Common myeloid progenitor, CD34-positive (primary cell): ENCODE data around the gene DDX17.

Experiments used
- CTCF ChIA-PET: fragments of 350-600 bp; sonication (Branson Sonifier 250); formaldehyde crosslinking; loops from one replicate; lab custom pipeline; 2021; ENCODE audit warnings: antibody characterized with exemption; lab: Charles Lee
- POLR2A ChIA-PET: fragments of 350-600 bp; sonication (Branson Sonifier 250); formaldehyde crosslinking; loops from one replicate; lab custom pipeline; 2021; ENCODE audit warnings: antibody characterized with exemption; lab: Charles Lee
- DNase-seq, 3 donors: peaks; one replicate each; pipeline versions ENCODE4 v3.0.0 to v3.0.0-alpha.2; 2013
- H3K27ac ChIP-seq, 2 experiments: 1 replicate in 1 of 2; 2 replicates in 1 of 2; pipeline ENCODE4 v1.7.0; 2013; ENCODE audit warnings: inconsistent platforms in 2 of 2, low read length in 2 of 2, mild to moderate bottlenecking in 2 of 2, low read depth in 1 of 2, moderate library complexity in 1 of 2; ENCODE audit not compliant: severe bottlenecking in 2 of 2, insufficient read depth in 1 of 2, poor library complexity in 1 of 2
- H3K27me3 ChIP-seq, 5 experiments: replicated peaks in 2 of 5; 1 replicate in 3 of 5; 2 replicates in 2 of 5; pipeline versions ENCODE4 v1.6.1 to v1.7.0; 2013; ENCODE audit warnings: low read length in 4 of 5, mild to moderate bottlenecking in 2 of 5, moderate library complexity in 2 of 5, inconsistent platforms in 1 of 5; ENCODE audit not compliant: insufficient read depth in 5 of 5, control insufficient read depth in 4 of 5
- H3K36me3 ChIP-seq, 4 experiments: 1 replicate in 2 of 4; 2 replicates in 2 of 4; pipeline versions ENCODE4 v1.6.1 to v1.7.0; 2013; ENCODE audit warnings: low read length in 3 of 4, control low read depth in 1 of 4, mild to moderate bottlenecking in 1 of 4; ENCODE audit not compliant: control insufficient read depth in 4 of 4, insufficient read depth in 4 of 4
- H3K4me1 ChIP-seq, 4 experiments: 1 replicate in 3 of 4; 2 replicates in 1 of 4; pipeline versions ENCODE4 v1.6.1 to v1.7.1; 2013; ENCODE audit warnings: low read length in 3 of 4, mild to moderate bottlenecking in 3 of 4, control low read depth in 1 of 4, inconsistent platforms in 1 of 4, moderate library complexity in 1 of 4; ENCODE audit not compliant: control insufficient read depth in 4 of 4, insufficient read depth in 4 of 4; ENCODE audit errors: control extremely low read depth in 1 of 4
- H3K4me3 ChIP-seq, 7 experiments: 1 replicate in 4 of 7; 2 replicates in 3 of 7; pipeline versions ENCODE4 v1.5.1 to v1.7.0; 2013; ENCODE audit warnings: mild to moderate bottlenecking in 7 of 7, low read length in 6 of 7, moderate library complexity in 6 of 7, inconsistent platforms in 2 of 7, low read depth in 2 of 7, control low read depth in 1 of 7; ENCODE audit not compliant: insufficient read depth in 4 of 7, control insufficient read depth in 1 of 7; ENCODE audit errors: extremely low read depth in 1 of 7
- H3K9me3 ChIP-seq, 5 experiments: 1 replicate in 4 of 5; 2 replicates in 1 of 5; pipeline versions ENCODE4 v1.6.1 to v1.7.1; 2013; ENCODE audit warnings: low read length in 4 of 5, mild to moderate bottlenecking in 2 of 5, inconsistent platforms in 1 of 5, low read depth in 1 of 5, moderate library complexity in 1 of 5; ENCODE audit not compliant: control insufficient read depth in 4 of 5, insufficient read depth in 2 of 5; ENCODE audit errors: control extremely low read depth in 1 of 5
- WGBS: methylation state at CpG from one replicate; pipeline ENCODE4 v1.1.5; 2013; ENCODE audit not compliant: insufficient coverage; 5-methylcytosine and 5-hydroxymethylcytosine counted together

The DDX17 gene

GRCh38 chr22:38455530-38456271 lies 50.4 kb downstream of the DDX17 start:
- peaks cover 0 to 34% (median 28%) of the 10 kb centered on the region in 4 experiments for H3K4me1 ChIP-seq
- peak overlapping the region; percentile 5 to 63 (median 48) for H3K4me3 ChIP-seq
- peak; percentile 48 to 71 (median 69) for DNase-seq
- peaks cover 0 to 72% (median 33%) of the 10 kb centered on the region in 5 experiments for H3K27me3 ChIP-seq
- H3K27ac ChIP-seq, result no peak overlapping the region
- under 1% methylated on average over 62 of the region's 90 CpGs for WGBS
- H3K36me3 ChIP-seq, result no peaks in the 10 kb centered on the region
- H3K9me3 ChIP-seq, result no peaks in the 10 kb centered on the region
- CTCF ChIA-PET, result no interaction called here
- POLR2A ChIA-PET, result interaction anchor here (0.6 kb wide), 1 partner anchor 36 kb away, joined by 4 read pairs; no protein-coding TSS in a partner anchor

GRCh38 chr22:38455076-38455529 lies 51.0 kb downstream of the DDX17 start, which contains the start of gene KCNJ4:
TSS of gene KCNJ4 (minus strand) at chr22:38455199. CDS start at chr22:38428132, 27,067 bp downstream.
- WGBS, result under 1% methylated on average over 55 of the region's 76 CpGs
- ChIA-PET POLR2A (interaction anchor here (0.6 kb wide), 1 partner anchor 36 kb away, joined by 4 read pairs; no protein-coding TSS in a partner anchor), CTCF (interaction anchor here (1.4 kb wide), 1 partner anchor 13 kb away, joined by 3 read pairs; the partner anchor contains the start of gene KDELR3)
- no peaks in the 10 kb centered on the region for H3K9me3 ChIP-seq
- H3K4me3 ChIP-seq, result peak within 1 kb of the TSS; percentile 5 to 66 (median 49)
- no peaks in the 10 kb centered on the region for H3K36me3 ChIP-seq
- DNase-seq, result no peak
- peaks cover 0 to 30% (median 27%) of the 10 kb centered on the region in 4 experiments for H3K4me1 ChIP-seq
- H3K27ac ChIP-seq, result no peak within 1 kb of the TSS
- peaks cover 0 to 74% (median 33%) of the 10 kb centered on the region in 5 experiments for H3K27me3 ChIP-seq

- POLR2A ChIA-PET, result no interaction called here
- CTCF ChIA-PET, result interaction anchor here (1.4 kb wide), 1 partner anchor 13 kb away, joined by 3 read pairs; the partner anchor contains the start of gene KDELR3
- peak overlapping the region in 6 of 7 experiments; percentile 18 to 66 (median 42) for H3K4me3 ChIP-seq
These were observed 51.6 kb downstream of the DDX17 start for GRCh38 chr22:38454353-38455075.

GRCh38 chr22:38453996-38454352 lies 52.1 kb downstream of the DDX17 start:
- ChIA-PET POLR2A (interaction anchor here (0.6 kb wide), 1 partner anchor 24 kb away, joined by 3 read pairs; no protein-coding TSS in a partner anchor), CTCF (interaction anchor here (1.3 to 1.4 kb wide), 2 partner anchors 10 to 14 kb away, joined by 3 to 6 read pairs; partner anchors contain the start of gene KDELR3)
- Histone ChIP-seq H3K36me3 (no peaks in the 10 kb centered on the region), H3K4me1 (peaks cover 0 to 27% (median 24%) of the 10 kb centered on the region in 4 experiments), H3K27me3 (peaks cover 0 to 82% (median 33%) of the 10 kb centered on the region in 5 experiments), H3K9me3 (no peaks in the 10 kb centered on the region), H3K4me3 (peak overlapping the region in 2 of 7 experiments; percentile 25 to 57), H3K27ac (no peak overlapping the region)
- WGBS, result 0% methylated on average over 2 of the region's 3 CpGs
- peak in 2 of 3 donors; percentile 62 to 74 for DNase-seq

More at GRCh38 chr22:38454353-38455075, 51.6 kb downstream of the DDX17 start:
- Histone ChIP-seq H3K9me3 (no peaks in the 10 kb centered on the region), H3K27me3 (peaks cover 0 to 80% (median 33%) of the 10 kb centered on the region in 5 experiments), H3K36me3 (no peaks in the 10 kb centered on the region), H3K27ac (no peak overlapping the region), H3K4me1 (peaks cover 0 to 27% (median 24%) of the 10 kb centered on the region in 4 experiments)
- DNase-seq, result peak in 2 of 3 donors; percentile 73 to 84
- WGBS, result 1% methylated on average over 62 of the region's 67 CpGs

GRCh38 chr22:38453066-38453672 lies 52.9 kb downstream of the DDX17 start:
- H3K4me3 ChIP-seq, result no peak overlapping the region
- no peak for DNase-seq
- H3K9me3 ChIP-seq, result no peaks in the 10 kb centered on the region
- CTCF ChIA-PET, result interaction anchor here (1.3 kb wide), 1 partner anchor 11 kb away, joined by 6 read pairs; no protein-coding TSS in a partner anchor
- WGBS, result 96% methylated on average over 11 of the region's 11 CpGs
- H3K4me1 ChIP-seq, result peaks cover 0 to 27% (median 24%) of the 10 kb centered on the region in 4 experiments
- H3K27me3 ChIP-seq, result peaks cover 0 to 79% (median 33%) of the 10 kb centered on the region in 5 experiments
- no peaks in the 10 kb centered on the region for H3K36me3 ChIP-seq
- POLR2A ChIA-PET, result no interaction called here
- H3K27ac ChIP-seq, result no peak overlapping the region

GRCh38 chr22:38452373-38453065 lies 53.6 kb downstream of the DDX17 start:
- Histone ChIP-seq H3K27ac (no peak overlapping the region), H3K4me3 (no peak overlapping the region), H3K4me1 (peaks cover 0 to 27% (median 24%) of the 10 kb centered on the region in 4 experiments), H3K36me3 (no peaks in the 10 kb centered on the region), H3K9me3 (no peaks in the 10 kb centered on the region), H3K27me3 (peaks cover 0 to 75% (median 33%) of the 10 kb centered on the region in 5 experiments)
- WGBS, result 66% methylated on average over 16 of the region's 25 CpGs
- CTCF ChIA-PET, result interaction anchor here (1.3 kb wide), 1 partner anchor 11 kb away, joined by 6 read pairs; no protein-coding TSS in a partner anchor
- POLR2A ChIA-PET, result no interaction called here
- DNase-seq, result no peak
